22Rv1 (cell line): ENCODE measurements around the gene RIC8A.

Experiments
- H3K27ac ChIP-seq: fragments of 450-650 bp; 2 replicates; pipeline ENCODE4 v1.5.1; 2017
- CTCF ChIP-seq: fragments of 450-650 bp; IDR thresholded peaks from 2 replicates; pipeline ENCODE4 v1.5.1; 2017; ENCODE audit warnings: mild to moderate bottlenecking
- ZFX ChIP-seq: fragments of 450-650 bp; IDR thresholded peaks from 2 replicates; pipeline ENCODE4 v1.6.1; 2017; ENCODE audit warnings: antibody characterized with exemption, borderline replicate concordance

The RIC8A gene

GRCh38 chr11:225734-226453 is 18.4 kb downstream of the RIC8A start:
- TF ChIP-seq CTCF = no peak
- TF ChIP-seq ZFX = no peak
- H3K27ac ChIP-seq = no peak overlapping the region

- no peak overlapping the region for H3K27ac ChIP-seq
- no peak for TF ChIP-seq ZFX
- no peak for TF ChIP-seq CTCF
Observed at GRCh38 chr11:227824-228379, 20.4 kb downstream of the RIC8A start.

- H3K27ac ChIP-seq = no peak overlapping the region
- no peak for TF ChIP-seq ZFX
- TF ChIP-seq CTCF = no peak
Observed at GRCh38 chr11:230431-230830, 22.9 kb downstream of the RIC8A start.

- no peak for TF ChIP-seq ZFX
- TF ChIP-seq CTCF = no peak
Observed at GRCh38 chr11:232783-233565, 25.5 kb downstream of the RIC8A start.

GRCh38 chr11:235180-235579 is 27.7 kb downstream of the RIC8A start:
- H3K27ac ChIP-seq = peak overlapping the region; percentile 93; the same call in 1 of the 2 replicates
- TF ChIP-seq CTCF = no peak
- no peak for TF ChIP-seq ZFX

More at GRCh38 chr11:232783-233565, 25.5 kb downstream of the RIC8A start:
- H3K27ac ChIP-seq = no peak overlapping the region

- H3K27ac ChIP-seq = peak overlapping the region; percentile 93
- TF ChIP-seq CTCF = no peak
- TF ChIP-seq ZFX = no peak
Observed at GRCh38 chr11:235609-235996, 28.1 kb downstream of the RIC8A start.
